D721Med (cell line): ENCODE data around the gene ZDHHC17.
"Not testable (repeated sequence)": the region's sequence is repeated elsewhere in the genome, so short reads cannot be mapped to it uniquely, and the experiment has no call there.

Experiments
- DNase-seq: peaks from one replicate; pipeline ENCODE4 v3.0.0; 2011; ENCODE audit warnings: low spot score; ENCODE audit not compliant: insufficient read length
- FAIRE-seq: peaks from 2 replicates; lab custom pipeline; 2011; peaks lifted over from hg19 to GRCh38; lab: Jason Lieb, UNC
- TF ChIP-seq, protein P1 (sequence below): IDR thresholded peaks from 2 replicates; pipeline ENCODE4 v1.5.1; 2012; ENCODE audit warnings: mild to moderate bottlenecking, control low read depth; ENCODE audit not compliant: insufficient read depth; ENCODE audit errors: missing control alignments

The ZDHHC17 gene

DNA sequence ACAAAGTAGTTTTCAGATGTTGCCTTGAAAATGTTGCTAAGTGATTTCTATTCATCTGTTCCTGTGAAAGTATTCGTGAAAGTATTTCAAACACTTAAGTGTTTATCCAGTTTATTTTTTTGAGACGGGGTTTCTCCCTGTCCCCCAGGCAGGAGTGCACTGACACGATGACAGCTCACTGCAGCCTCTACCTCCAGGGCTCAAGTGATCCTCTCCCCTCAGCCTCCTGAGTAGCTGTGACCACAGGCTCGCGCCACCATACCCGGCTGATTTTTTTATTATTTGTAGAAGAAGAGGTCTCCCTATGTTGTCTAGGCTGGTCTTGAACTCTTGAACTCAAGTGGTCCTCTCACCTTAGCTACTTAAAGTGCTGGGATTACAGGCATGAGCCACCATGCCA, 1.7 kb downstream of the ZDHHC17 start:
- FAIRE-seq (no peak), DNase-seq (no peak)
- TF ChIP-seq, protein P1, sequence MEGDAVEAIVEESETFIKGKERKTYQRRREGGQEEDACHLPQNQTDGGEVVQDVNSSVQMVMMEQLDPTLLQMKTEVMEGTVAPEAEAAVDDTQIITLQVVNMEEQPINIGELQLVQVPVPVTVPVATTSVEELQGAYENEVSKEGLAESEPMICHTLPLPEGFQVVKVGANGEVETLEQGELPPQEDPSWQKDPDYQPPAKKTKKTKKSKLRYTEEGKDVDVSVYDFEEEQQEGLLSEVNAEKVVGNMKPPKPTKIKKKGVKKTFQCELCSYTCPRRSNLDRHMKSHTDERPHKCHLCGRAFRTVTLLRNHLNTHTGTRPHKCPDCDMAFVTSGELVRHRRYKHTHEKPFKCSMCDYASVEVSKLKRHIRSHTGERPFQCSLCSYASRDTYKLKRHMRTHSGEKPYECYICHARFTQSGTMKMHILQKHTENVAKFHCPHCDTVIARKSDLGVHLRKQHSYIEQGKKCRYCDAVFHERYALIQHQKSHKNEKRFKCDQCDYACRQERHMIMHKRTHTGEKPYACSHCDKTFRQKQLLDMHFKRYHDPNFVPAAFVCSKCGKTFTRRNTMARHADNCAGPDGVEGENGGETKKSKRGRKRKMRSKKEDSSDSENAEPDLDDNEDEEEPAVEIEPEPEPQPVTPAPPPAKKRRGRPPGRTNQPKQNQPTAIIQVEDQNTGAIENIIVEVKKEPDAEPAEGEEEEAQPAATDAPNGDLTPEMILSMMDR, result no peak

- FAIRE-seq, result no peak
- TF ChIP-seq, protein P1, result no peak
- DNase-seq, result no peak
Observed at GRCh38 chr12:76766161-76766560, 2.2 kb downstream of the ZDHHC17 start.

DNA sequence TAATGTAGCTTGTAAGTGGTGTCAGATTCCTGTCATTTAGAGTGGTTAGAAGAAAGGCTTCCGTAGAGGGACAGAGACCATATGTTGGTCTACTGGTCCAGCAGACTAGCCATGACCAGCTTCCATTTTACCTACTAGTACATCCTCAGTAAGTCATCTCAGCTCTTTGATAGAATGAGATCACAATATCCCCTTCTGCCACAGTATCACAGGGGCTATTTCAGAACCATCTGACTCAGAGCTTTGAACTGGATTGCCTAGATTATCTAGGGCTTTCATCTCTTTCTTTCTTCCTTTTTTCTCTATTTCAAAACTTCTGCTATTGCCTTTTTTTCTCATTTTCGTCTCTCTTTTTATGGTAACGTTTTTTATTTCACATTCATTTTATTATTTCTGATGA, 4.7 kb downstream of the ZDHHC17 start:
- FAIRE-seq (no peak), DNase-seq (no peak)
- TF ChIP-seq, protein P1, result no peak

DNA sequence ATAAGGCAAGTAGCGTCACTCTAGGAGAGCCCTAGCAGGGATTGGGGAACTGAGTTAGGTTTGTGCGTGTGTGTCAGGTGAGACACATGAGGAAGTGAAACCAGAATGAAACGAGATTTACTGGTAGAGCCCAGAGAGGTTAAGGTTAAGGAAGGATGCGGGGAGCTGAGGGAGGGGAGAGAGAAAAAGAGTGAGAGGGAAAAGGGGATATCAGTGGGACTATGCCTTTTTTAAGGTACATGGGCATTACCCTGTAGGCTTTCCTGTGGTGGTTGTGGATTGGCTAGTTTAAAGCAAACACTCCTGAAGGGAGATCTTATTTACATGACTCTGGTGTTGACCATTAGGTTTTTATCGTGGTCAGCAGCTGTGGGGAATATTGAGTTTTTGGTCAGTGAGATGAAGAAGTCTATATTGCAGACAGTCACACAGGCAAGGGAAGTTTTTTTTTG, 13.9 kb downstream of the ZDHHC17 start:
- FAIRE-seq (no peak), DNase-seq (no peak)
- TF ChIP-seq, protein P1, result no peak

DNA sequence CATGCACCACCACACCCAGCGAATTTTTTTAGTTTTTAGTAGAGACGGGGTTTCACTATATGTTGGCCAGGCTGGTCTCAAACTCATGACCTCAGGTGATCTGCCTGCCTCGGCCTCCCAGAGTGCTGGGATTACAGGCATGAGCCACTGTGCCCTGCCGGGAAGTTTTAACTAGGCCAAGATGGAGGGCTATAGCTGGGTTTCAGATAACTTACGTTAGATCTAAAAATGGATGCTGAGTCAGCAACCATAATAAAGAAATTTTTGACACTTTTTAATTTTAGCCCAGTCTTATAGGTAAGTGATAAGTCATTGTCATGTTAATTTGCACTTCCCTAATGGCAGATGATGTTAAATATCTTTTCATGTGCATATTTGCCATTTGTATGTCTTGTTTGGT, 14.4 kb downstream of the ZDHHC17 start:
- DNase-seq (no peak), FAIRE-seq (no peak)
- TF ChIP-seq, protein P1, result no peak

GRCh38 chr12:76779310-76779709, 15.4 kb downstream of the ZDHHC17 start:
- FAIRE-seq, DNase-seq: not testable (repeated sequence)

- TF ChIP-seq, protein P1, result no peak
- FAIRE-seq (no peak), DNase-seq (no peak)
Observed at GRCh38 chr12:76781321-76781720, 17.4 kb downstream of the ZDHHC17 start.

DNA sequence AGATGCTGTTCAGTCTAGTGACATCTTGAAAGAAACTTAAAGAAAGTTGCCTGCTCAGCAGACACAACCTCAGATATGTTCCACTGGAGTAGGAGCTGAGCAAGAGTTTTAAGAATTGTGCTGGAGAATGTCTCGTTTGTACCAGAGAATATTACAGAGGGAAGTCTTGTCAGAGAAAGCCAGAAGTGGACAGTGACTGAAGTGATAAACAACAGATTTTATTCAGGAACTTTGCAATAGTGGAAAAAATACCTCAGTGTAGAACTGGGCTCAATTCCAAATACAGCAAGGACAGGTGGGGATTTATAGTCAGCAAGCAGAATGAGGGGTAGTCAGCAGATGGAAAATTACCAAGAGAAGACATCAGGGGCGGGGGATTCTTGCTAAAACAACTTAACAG, 18.6 kb downstream of the ZDHHC17 start:
- no peak for FAIRE-seq
- DNase-seq, result no peak

More for the DNA sequence above, 18.6 kb downstream of the ZDHHC17 start:
- TF ChIP-seq, protein P1, result no peak
